ENCODE results near the gene MROH2A.

MROH2A gene

DNA sequence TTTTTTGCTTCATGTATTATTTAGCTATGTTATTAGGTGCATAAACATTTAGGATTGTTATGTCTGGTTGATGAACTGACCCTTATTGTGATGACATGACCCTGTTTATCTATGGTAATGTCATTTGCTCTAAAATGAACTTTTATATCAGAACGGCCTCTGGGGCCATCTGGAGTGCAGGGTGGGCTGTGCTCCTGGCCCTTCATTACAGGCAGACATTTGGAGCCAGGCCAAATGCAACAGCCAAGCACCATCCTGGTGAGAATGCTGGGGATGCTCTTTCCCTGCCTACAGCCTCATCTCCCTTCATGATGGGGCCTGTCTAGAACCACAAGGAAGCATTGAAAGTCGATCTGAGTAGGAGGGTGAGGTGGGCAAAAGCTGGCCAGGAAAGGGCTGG is 38.2 kb downstream of the MROH2A start:
- ATAC-seq (ENCODE audit: low read depth) = no peak
- TF ChIP-seq, protein P1, sequence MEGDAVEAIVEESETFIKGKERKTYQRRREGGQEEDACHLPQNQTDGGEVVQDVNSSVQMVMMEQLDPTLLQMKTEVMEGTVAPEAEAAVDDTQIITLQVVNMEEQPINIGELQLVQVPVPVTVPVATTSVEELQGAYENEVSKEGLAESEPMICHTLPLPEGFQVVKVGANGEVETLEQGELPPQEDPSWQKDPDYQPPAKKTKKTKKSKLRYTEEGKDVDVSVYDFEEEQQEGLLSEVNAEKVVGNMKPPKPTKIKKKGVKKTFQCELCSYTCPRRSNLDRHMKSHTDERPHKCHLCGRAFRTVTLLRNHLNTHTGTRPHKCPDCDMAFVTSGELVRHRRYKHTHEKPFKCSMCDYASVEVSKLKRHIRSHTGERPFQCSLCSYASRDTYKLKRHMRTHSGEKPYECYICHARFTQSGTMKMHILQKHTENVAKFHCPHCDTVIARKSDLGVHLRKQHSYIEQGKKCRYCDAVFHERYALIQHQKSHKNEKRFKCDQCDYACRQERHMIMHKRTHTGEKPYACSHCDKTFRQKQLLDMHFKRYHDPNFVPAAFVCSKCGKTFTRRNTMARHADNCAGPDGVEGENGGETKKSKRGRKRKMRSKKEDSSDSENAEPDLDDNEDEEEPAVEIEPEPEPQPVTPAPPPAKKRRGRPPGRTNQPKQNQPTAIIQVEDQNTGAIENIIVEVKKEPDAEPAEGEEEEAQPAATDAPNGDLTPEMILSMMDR (IDR thresholded peaks at IDR 0.05; ENCODE audit: poor library complexity, severe bottlenecking) = no peak
- H3K27ac ChIP-seq (ENCODE audit: poor library complexity, severe bottlenecking) = no peak overlapping the region
- no peaks in the 10 kb centered on the region for H3K4me1 ChIP-seq (ENCODE audit: insufficient read depth, poor library complexity, severe bottlenecking)
- H3K9me3 ChIP-seq (ENCODE audit: severe bottlenecking) = no peaks in the 10 kb centered on the region
- no peak overlapping the region for H3K4me3 ChIP-seq (ENCODE audit: severe bottlenecking)
- no peaks in the 10 kb centered on the region for H3K36me3 ChIP-seq (ENCODE audit: low read depth)
- no peaks in the 10 kb centered on the region for H3K27me3 ChIP-seq (ENCODE audit: insufficient read depth, poor library complexity, severe bottlenecking)
- peak; percentile 19 for DNase-seq (ENCODE audit: low spot score)

DNA sequence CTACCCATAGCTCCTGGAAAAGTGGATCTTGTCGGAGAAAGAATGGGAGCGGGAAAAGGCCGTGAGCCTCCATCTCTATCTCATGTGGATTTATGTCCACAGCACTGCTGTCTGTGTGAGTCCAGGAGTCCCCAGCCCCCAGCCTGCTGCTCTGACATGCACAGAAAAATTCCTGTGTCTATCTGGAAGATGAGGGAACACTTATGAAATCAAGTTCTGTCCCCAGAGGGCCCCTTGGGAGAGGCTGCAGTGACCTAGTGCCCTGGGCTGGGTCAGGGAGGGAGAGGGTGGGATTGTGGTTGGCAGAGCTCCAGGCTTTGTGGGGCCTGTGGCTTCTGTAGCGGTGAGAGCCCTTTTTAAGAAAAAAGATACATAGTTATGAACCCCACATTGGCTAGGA is 38.6 kb downstream of the MROH2A start:
- Histone ChIP-seq H3K4me3 (ENCODE audit: severe bottlenecking) (no peak overlapping the region), H3K27me3 (ENCODE audit: insufficient read depth, poor library complexity, severe bottlenecking) (no peaks in the 10 kb centered on the region), H3K9me3 (ENCODE audit: severe bottlenecking) (no peaks in the 10 kb centered on the region), H3K27ac (ENCODE audit: poor library complexity, severe bottlenecking) (no peak overlapping the region), H3K4me1 (ENCODE audit: insufficient read depth, poor library complexity, severe bottlenecking) (no peaks in the 10 kb centered on the region), H3K36me3 (ENCODE audit: low read depth) (no peaks in the 10 kb centered on the region)
- DNase-seq (ENCODE audit: low spot score) = peak; percentile 9
- no peak for ATAC-seq (ENCODE audit: low read depth)
- TF ChIP-seq, protein P1 (IDR thresholded peaks at IDR 0.05; ENCODE audit: poor library complexity, severe bottlenecking) = no peak

DNA sequence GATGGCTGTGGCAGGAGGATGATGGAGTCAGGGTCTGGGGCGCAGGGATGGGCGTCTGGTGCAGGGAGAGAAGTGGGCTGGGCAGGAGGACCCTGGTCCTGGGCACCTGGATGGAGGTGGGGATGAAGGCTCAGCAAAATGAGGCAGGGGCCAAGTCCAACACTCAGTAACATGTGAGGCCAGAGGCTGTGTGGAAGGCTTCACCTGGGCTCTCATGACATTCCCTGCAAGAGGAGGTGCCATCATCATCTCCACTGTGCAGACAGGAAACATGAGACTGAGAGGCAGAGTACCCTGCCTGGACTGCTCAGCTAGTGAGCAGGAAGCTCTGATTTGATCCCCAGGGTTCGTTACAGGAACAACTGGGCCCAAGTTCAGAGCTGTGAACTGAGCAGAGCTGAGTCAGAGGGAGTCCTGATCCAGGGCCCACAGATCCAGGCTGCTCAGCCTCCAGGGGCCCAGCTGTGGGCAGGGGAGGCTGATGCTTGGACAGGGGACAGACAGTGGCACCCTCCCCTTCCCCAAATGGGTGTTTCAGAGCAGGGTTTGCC is 39.3 kb downstream of the MROH2A start:
- DNase-seq (ENCODE audit: low spot score) = peak; percentile 17
- Histone ChIP-seq H3K36me3 (ENCODE audit: low read depth) (no peaks in the 10 kb centered on the region), H3K27me3 (ENCODE audit: insufficient read depth, poor library complexity, severe bottlenecking) (no peaks in the 10 kb centered on the region), H3K4me3 (ENCODE audit: severe bottlenecking) (no peak overlapping the region), H3K4me1 (ENCODE audit: insufficient read depth, poor library complexity, severe bottlenecking) (no peaks in the 10 kb centered on the region), H3K9me3 (ENCODE audit: severe bottlenecking) (no peaks in the 10 kb centered on the region), H3K27ac (ENCODE audit: poor library complexity, severe bottlenecking) (no peak overlapping the region)
- TF ChIP-seq, protein P1 (IDR thresholded peaks at IDR 0.05; ENCODE audit: poor library complexity, severe bottlenecking) = no peak
- ATAC-seq (ENCODE audit: low read depth) = no peak

DNA sequence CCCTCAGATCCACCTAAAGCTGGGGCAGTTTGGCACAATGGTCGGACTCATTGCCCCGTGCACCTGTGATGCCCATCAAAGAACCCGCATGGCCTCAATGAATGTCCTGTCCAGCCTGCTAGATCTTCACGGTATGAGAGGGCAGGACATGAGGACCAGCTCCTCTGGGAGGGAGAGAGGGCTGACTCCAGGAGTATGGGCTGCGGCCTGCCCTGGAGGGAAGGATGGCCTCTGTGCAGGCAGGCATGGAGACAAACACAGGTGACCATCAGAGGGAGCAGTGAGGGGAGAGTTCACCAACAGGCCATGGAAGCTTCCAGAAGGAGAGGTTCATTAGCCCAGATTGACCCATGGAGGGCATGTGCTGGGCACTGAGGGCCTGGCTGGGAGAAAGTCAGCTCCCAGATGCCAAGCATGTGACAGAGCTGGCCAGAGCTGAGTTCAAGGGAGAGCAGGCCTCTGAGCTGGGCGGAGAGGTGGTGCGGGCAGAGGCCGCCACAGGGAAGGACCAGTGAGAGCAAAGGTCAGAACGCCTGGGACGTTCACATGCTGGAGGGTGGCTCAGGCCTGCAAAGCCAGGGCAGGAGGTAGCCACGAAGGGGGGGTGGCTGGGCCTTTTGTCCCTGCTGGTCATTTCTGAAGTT is 40.0 kb downstream of the MROH2A start:
- Histone ChIP-seq H3K27ac (ENCODE audit: poor library complexity, severe bottlenecking) (no peak overlapping the region), H3K4me3 (ENCODE audit: severe bottlenecking) (no peak overlapping the region), H3K9me3 (ENCODE audit: severe bottlenecking) (no peaks in the 10 kb centered on the region), H3K36me3 (ENCODE audit: low read depth) (no peaks in the 10 kb centered on the region), H3K4me1 (ENCODE audit: insufficient read depth, poor library complexity, severe bottlenecking) (no peaks in the 10 kb centered on the region), H3K27me3 (ENCODE audit: insufficient read depth, poor library complexity, severe bottlenecking) (no peaks in the 10 kb centered on the region)
- no peak for ATAC-seq (ENCODE audit: low read depth)
- DNase-seq (ENCODE audit: low spot score) = peak; percentile 33
- TF ChIP-seq, protein P1 (IDR thresholded peaks at IDR 0.05; ENCODE audit: poor library complexity, severe bottlenecking) = no peak
